ENCODE data around the gene TRPC6. TPM values are rescaled to one million over a fixed set of nuclear protein-coding genes. Genes with fewer than 3 reads are reported as not detected.
"Not testable (repeated sequence)": the region's sequence is repeated elsewhere in the genome, so short reads cannot be mapped to it uniquely, and the experiment has no call there.

The TRPC6 gene
- total RNA-seq, 4 donors from 2014 or later, result 3.9 to 7.3 (median 6.0) TPM

GRCh38 chr11:101466352-101466751, 117.5 kb downstream of the TRPC6 start:
- WGBS, 2 donors, result 67 to 68% methylated on average over 4 of the region's 4 CpGs
- no peak for DNase-seq (ENCODE audit: low spot score in 2 of 2)
- intact Hi-C loops (cut with DNase I; ENCODE audit: low total_unique reads), result no loop called here
- no peak overlapping the region for H3K4me3 ChIP-seq (ENCODE audit: low read depth, poor library complexity, severe bottlenecking)
- no peak for TF ChIP-seq CTCF (IDR thresholded peaks at IDR 0.05)

GRCh38 chr11:101464388-101464787, 119.4 kb downstream of the TRPC6 start:
- intact Hi-C loops (cut with DNase I; ENCODE audit: low total_unique reads); DNase-seq (ENCODE audit: low spot score in 2 of 2); H3K4me3 ChIP-seq (ENCODE audit: low read depth, poor library complexity, severe bottlenecking): not testable (repeated sequence)

GRCh38 chr11:101459020-101459419, 124.8 kb downstream of the TRPC6 start:
- WGBS, 2 donors, result 94 to 96% methylated on average over 5 of the region's 5 CpGs
- TF ChIP-seq POLR2A (IDR thresholded peaks at IDR 0.05) (no peak), CTCF (IDR thresholded peaks at IDR 0.05) (no peak)
- no peak overlapping the region for H3K4me3 ChIP-seq (ENCODE audit: low read depth, poor library complexity, severe bottlenecking)
- intact Hi-C loops (cut with DNase I; ENCODE audit: low total_unique reads), result no loop called here
- DNase-seq (ENCODE audit: low spot score in 2 of 2), result no peak

- intact Hi-C loops (cut with DNase I; ENCODE audit: low total_unique reads), result no loop called here
- no peak for DNase-seq (ENCODE audit: low spot score in 2 of 2)
- H3K4me3 ChIP-seq (ENCODE audit: low read depth, poor library complexity, severe bottlenecking), result no peak overlapping the region
- TF ChIP-seq CTCF (IDR thresholded peaks at IDR 0.05) (no peak), POLR2A (IDR thresholded peaks at IDR 0.05) (no peak)
- 47 to 61% methylated on average over 3 of the region's 3 CpGs for WGBS, 2 donors
Observed at GRCh38 chr11:101458161-101458560, 125.6 kb downstream of the TRPC6 start.

- intact Hi-C loops (cut with DNase I; ENCODE audit: low total_unique reads), result no loop called here
- 0 to 4% methylated on average over 1 of the region's 1 CpG for WGBS, 2 donors
- DNase-seq (ENCODE audit: low spot score in 2 of 2), result no peak
- H3K4me3 ChIP-seq (ENCODE audit: low read depth, poor library complexity, severe bottlenecking), result no peak overlapping the region
- no peak for TF ChIP-seq POLR2A (IDR thresholded peaks at IDR 0.05)
- no peak for TF ChIP-seq CTCF (IDR thresholded peaks at IDR 0.05)
Observed at GRCh38 chr11:101456812-101457211, 127.0 kb downstream of the TRPC6 start.

- WGBS, 2 donors, result 86 to 93% methylated on average over 2 of the region's 2 CpGs
- DNase-seq (ENCODE audit: low spot score in 2 of 2), result no peak
- no peak for TF ChIP-seq CTCF (IDR thresholded peaks at IDR 0.05)
- no peak for TF ChIP-seq POLR2A (IDR thresholded peaks at IDR 0.05)
- intact Hi-C loops (cut with DNase I; ENCODE audit: low total_unique reads), result no loop called here
- H3K4me3 ChIP-seq (ENCODE audit: low read depth, poor library complexity, severe bottlenecking), result no peak overlapping the region
Observed at GRCh38 chr11:101453682-101454081, 130.1 kb downstream of the TRPC6 start.

All from lower leg skin (tissue), 4 donors.